GM18909 (cell line): ENCODE results near the gene MDFIC2.
A peak's percentile ranks its signal among the peaks of the same experiment; 100 is the strongest.

ENCODE experiments used
- ATAC-seq: cut with Tn5 transposase; IDR thresholded peaks from one replicate; pipeline ENCODE4 v1.9.1; 2021; ENCODE audit warnings: mild to moderate bottlenecking; ENCODE audit not compliant: unreplicated experiment, poor library complexity

Gene MDFIC2

DNA sequence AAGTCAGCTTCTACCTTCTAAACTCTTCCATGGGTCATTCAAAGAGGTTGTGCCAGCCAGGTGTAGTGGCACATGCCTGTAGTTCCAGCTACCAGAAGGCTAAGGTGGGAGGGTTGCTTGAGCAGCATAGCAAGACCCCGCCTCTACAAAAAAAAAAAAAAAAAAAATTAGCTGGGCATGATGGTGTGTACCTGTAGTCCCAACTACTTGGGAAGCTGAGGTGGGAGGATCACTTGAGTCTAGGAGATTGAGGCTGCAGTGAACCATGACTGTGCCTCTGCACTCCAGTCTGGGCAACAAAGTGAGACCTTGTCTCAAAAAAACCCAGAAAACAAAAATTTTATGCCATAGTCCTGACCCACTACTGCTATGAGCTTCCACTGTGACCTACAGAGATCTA, 126.8 kb downstream of the MDFIC2 start:
- ATAC-seq, result no peak

DNA sequence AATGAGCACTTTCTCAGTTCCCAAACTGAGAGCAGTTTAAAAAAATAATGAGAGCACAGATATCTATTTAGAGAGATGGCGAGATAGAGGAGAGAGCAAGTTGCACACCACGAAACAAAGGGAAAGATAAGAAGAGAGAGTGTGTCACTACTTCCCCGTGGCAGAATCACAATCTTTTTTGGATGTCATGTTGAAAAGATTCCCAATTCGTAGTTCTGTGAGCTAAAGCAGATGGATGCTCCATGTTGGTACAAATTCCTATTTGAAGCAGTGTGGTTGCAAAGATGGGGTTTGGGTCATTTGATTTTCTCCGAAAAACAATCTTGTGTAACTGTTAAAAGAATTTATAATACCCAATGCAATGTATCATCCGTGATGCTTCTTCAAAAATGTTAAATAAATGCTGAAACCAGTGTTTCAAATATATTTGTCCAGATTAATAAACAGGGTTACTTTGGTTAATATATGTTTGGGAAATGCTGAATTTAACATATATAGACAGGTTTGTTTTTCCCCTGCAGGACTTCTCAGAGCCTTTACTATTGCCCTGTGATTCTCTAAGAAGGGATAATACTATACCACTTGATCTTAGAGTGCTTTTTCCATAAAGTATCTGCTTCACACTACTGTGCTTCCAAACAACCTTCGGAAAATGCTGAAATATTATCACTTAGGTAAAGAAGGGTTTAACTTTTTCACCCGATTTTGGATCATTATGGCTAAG, 128.5 kb downstream of the MDFIC2 start:
- ATAC-seq, result no peak

DNA sequence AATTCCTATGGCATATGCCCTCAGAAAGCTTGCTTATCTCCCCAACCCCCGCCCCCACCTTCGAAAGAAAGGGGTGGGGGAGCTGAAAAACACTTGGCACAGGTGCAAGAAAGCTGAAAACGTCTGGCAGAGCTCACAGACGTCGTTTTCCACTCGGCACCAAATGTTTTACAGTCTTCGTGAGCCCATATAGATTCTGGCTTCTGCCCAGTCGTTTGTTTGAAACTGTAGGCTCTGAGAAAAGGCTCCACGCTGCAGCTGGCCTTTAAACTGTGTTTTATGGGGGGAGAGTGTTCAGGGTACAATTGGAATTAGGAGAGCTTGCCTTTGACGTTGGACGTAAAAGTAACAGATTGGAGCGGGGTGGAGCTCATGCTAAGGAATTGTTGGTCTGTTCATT, 130.3 kb downstream of the MDFIC2 start:
- ATAC-seq, result no peak

DNA sequence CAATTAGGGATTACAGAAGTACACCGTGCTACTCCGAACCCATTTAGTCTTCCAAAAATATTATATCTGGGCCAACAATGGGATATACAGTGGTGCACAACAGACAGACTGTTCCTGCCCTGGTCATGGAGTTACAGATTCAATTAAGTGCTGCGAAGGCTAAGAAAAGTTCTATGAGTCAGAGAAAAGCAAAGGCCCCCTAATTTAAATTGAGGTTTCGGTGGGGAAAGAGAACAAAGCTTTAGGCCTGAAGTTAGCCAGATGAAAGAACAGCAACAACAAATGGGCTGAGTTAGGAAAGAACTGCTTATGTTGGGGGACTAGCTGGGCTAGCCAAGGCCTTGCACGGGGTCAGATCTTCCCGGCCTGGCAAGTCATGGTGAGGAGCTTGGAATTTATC, 131.8 kb downstream of the MDFIC2 start:
- ATAC-seq, result peak; percentile 44

DNA sequence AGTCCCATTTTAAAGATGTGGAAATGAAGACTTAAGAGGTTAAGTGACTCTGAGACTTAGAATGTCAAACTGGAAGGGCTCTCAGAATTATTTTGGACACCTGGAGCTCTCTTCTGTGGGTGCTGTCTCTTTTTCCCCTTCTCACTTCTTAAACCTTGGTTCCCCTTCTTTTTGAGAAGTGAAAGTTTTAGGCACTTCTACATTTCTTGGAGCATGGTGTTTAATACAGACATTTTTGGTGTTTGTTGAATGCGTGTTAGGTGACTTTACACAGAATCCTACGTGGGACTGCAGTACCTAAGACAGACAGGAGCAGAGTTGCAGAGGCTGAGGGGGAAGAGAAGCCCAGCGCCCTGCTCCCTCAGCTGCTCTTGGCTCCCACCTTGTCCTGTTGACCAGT, 133.3 kb downstream of the MDFIC2 start:
- ATAC-seq, result peak; percentile 59

DNA sequence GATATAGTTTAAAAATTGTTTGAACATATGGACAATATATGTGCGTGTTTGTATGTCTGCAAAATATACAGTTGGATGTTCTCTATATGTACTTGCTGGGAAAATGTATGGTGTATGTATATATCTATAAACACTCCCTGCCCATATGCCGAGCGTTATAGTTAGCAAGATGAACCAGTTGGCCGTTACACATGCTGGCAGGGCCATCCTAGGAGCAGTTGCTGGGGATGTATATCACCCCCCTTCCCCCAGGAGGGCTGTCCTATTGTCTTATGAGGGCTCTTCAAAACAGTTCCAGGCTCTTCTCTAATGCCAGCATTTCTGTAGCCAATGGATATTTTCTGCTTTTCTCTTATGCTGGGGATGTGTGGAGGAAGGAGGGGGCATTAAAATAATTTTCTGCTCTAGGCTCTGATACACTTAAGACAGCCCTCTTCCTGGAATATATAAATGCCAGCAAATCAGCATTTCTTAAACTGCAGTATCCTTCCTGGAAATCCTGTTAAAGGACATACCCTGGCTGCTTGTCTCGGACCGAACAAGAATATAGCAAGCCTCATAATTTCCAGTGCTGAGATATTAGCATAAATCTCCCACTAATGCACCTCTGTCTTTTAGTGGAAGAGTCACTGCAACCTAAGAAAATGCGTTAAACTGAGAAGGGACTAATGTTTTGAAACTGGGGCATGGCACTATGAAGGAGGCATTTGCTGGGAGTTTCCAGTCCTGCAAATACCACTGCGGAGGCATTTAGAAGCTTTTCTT, 134.4 kb downstream of the MDFIC2 start:
- no peak for ATAC-seq

DNA sequence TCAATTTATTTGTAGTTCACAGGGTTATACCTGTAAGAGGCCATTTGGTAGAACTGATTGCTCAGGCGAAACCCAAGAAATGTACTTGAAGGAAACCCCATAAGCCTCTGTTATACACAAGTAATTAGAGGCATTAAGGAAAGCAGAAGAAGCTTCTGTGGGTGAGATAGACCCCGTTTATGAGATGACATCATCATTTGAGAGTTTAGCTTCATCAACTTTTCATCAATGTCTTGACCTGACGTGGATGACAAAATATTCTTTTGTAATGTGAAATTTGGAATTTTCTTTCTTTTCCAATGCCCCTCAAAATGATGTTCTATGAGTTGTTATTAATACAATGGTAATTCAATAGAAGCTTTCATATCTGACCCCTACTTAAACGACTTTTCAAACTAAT, 136.2 kb downstream of the MDFIC2 start:
- no peak for ATAC-seq

DNA sequence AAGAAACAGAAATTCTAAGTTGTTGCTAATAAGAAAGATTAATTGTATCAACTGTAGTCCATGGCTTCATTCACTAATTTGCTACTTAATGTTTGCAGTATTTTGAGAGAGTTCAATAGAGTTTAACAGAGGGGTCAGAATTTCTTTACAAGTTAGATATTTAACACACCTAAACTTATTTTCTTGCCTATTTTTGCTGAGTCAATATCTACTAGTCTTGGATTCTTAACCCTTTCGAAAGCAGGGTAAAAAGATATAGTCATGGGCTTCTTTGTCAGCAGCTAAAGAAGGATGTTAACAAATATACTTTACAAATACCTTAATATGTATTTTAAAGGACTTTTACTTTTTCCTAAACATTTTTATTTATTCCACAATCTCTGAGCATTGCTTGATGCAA, 155.6 kb downstream of the MDFIC2 start:
- ATAC-seq, result no peak

DNA sequence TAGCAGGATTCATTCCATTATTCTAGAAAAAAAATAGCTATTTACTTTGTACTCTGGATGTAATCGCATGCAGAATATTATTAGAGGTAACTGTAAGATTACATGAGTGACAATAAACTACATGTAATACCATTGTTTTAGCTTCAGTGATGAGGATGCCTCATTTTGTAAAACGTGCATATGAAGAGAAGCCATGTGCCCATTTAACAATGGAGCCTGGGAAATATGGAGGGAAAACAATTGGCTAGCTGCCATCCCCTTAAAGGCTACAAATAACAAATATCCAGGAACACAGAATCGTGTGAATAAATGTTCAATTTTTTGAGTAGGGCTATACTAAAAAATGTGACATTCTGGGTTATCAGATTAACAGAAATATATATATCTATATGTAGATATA, 161.8 kb downstream of the MDFIC2 start:
- ATAC-seq, result no peak

DNA sequence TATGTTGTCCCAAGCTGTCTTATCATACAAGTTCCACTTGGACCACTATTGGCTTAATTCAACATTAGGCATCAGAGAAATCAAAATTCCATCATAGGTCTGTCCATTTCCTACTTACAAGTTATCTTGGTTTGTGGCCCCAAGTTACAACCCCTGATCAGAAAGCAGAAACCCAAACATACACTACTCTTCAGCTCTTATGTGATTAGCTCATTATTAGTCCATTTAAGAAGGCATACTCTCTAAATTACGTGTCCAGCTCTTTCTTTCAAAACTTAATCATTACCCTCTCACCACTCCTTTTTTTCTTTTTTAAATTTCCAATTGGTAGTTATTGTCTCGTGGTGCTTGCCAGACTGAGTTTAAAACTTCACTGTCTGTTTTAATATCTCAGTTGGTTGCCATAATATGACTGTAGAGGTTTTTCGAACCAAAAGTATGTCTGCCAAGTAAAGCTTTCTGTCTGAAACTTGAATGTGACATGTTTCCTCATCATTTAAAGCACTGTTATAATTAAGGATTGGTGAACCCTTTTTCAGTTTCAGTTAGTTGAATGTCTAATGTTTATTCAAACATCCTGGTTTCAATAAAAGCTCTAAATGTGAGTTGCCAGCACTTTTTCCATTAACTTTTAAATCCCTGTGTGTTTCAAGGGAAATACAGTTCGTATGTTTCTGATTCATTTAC, 162.6 kb downstream of the MDFIC2 start:
- no peak for ATAC-seq
